GM19238 (cell line): Measurements from ENCODE around the gene HAX1.
"Not testable (repeated sequence)": the region's sequence is repeated elsewhere in the genome, so short reads cannot be mapped to it uniquely, and the experiment has no call there.

ENCODE experiments used
- DNase-seq: peaks from one replicate; pipeline ENCODE4 v3.0.0; 2011; ENCODE audit warnings: low spot score; ENCODE audit not compliant: insufficient read length

Gene HAX1

GRCh38 chr1:154272217-154272998 lies at the start of gene HAX1:
TSS of gene HAX1 (plus strand) at chr1:154272629. CDS start at chr1:154272724, 95 bp downstream.
- peak; percentile 81 for DNase-seq

- no peak for DNase-seq
These were observed 49.5 kb upstream of the HAX1 start for GRCh38 chr1:154222918-154223317.

DNA sequence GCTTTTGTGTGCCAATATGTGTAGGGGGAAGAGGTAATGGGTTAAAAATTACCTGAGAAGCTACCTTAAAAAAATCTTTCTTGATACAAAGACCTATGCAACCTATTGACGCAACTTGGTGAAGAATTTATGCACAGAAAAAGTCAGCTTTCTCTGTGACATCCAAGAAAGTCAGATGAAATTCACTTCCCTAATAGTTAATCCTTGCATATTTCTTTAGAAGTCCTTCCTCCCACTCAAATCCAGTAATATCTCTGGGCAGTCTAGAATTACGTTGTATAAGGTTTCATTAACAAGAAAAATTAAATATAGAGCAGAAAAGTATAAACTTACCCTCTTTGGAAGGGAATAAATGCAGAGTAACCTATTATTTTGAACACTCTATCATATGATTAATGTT lies 48.8 kb upstream of the HAX1 start:
- DNase-seq, result no peak

DNA sequence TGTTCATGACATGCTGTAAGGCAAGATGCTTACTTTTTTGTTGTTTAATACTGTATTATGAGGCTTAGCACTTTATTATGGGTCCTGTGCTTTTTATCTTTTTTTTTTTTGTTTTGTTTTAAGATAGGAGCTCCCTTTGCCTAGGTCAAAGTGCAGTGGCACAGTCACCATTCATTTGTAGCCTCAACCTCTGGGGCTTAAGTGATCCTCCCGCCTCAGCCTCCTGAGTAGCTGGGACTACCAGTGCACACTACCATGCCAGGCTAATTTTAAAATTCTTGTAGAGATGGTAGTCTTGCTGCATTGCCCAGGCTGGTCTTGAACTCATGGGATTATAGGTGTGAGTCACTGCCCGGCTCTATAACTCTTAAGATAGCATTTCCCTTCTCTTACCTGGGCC lies 47.1 kb upstream of the HAX1 start:
- DNase-seq, result no peak

- not testable (repeated sequence) for DNase-seq
These were observed 41.3 kb upstream of the HAX1 start for GRCh38 chr1:154231112-154231511.

GRCh38 chr1:154233127-154233526 lies 39.3 kb upstream of the HAX1 start:
- not testable (repeated sequence) for DNase-seq

GRCh38 chr1:154236855-154237254 lies 35.6 kb upstream of the HAX1 start:
- no peak for DNase-seq

- no peak for DNase-seq
These were observed 35.0 kb upstream of the HAX1 start for GRCh38 chr1:154237435-154237834.

- no peak for DNase-seq
These were observed 34.4 kb upstream of the HAX1 start for GRCh38 chr1:154237880-154238506.

- DNase-seq, result no peak
These were observed 32.9 kb upstream of the HAX1 start for GRCh38 chr1:154239491-154239890.

DNA sequence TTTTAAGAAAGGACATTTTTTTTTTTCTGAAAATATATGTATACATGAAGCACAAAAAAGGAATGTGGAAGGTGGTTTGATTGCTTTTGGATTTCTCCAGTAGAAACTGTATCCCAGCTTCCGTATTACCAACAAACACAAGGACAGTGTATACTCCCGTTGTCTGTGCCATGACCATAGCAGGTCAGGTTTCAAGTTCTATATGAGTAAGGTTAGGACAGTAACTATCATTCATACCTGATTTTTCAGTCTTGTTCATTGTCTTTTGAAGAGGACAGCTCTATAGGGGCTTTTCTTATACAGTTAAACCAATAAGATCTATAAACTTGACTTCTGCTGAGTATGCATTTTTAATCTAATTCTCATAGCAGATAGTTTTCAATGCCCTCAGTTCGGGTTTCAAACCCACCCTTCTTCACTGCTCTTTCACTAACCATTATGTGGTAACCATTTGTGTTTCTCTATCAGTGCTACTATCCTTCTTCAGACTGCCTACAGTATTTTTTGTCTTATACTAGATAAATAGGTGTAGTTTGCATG lies 32.1 kb upstream of the HAX1 start:
- no peak for DNase-seq

- DNase-seq, result no peak
These were observed 30.6 kb upstream of the HAX1 start for GRCh38 chr1:154241703-154242351.

- DNase-seq, result no peak
These were observed 18.8 kb upstream of the HAX1 start for GRCh38 chr1:154253671-154254070.

- no peak for DNase-seq
These were observed 15.7 kb upstream of the HAX1 start for GRCh38 chr1:154256686-154257085.

- DNase-seq, result no peak
These were observed 13.6 kb upstream of the HAX1 start for GRCh38 chr1:154258784-154259183.

DNA sequence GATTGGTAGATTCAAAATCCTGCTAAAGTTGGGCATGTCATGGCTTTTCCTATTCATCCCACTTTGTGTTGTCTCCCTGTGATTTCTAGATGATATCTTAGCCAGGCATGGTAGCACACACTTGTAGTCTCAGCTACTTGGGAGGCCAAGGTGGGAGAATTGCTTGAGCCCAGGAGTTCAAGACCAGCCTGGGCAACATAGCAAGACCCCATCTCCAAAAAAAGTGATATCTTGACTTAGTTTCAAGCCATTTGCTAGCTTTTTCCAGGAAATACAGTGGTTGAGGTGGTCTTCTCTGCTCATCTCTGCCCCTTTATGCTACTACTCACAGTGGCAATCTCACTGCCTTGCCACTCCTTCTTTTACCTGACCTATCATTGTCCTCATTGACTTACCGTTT lies 12.3 kb upstream of the HAX1 start:
- DNase-seq, result no peak

DNA sequence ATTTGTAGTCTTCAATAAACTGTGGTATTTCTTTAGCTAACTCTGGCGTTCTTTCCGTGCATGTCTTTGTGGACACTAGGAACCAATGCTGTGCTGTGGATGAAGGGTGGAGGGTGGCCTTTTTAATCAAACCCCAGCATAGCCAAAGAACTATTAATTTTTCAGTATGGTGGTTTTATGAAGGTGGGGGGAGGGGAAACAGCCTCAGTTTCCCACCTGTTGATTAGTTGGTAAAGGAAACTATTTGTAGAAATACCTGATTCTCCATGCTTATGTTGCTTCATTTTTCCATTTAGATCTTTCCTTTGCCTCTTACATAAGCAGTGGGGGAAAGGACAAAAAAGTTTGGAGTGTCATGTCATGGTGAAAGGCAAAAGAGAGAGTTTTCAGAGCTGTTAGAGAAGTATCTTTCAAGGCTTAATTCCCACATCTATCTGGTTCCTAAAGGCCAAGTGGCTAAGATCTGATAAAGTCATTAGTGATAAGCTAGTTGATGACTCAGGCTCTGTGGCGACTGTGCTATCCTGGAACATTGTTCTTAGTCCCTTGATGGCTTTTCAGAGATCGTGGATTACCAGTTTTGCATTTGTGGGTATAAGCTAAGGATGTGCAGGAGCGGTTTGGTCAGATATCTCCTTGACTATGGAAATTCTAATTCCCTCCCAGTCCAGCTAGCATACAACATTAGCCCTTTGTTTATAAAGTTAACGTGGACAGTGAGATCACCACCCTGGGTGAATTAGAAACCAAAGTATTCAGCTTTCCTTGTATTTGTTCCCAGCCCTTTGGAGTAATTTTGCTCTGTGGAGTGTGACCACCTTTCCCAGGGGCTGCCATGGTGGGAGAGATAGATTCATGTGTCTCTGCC lies 8.7 kb upstream of the HAX1 start:
- DNase-seq, result no peak

- no peak for DNase-seq
These were observed 8.0 kb upstream of the HAX1 start for GRCh38 chr1:154264454-154264853.

- DNase-seq, result no peak
These were observed 6.8 kb upstream of the HAX1 start for GRCh38 chr1:154265586-154265985.

DNA sequence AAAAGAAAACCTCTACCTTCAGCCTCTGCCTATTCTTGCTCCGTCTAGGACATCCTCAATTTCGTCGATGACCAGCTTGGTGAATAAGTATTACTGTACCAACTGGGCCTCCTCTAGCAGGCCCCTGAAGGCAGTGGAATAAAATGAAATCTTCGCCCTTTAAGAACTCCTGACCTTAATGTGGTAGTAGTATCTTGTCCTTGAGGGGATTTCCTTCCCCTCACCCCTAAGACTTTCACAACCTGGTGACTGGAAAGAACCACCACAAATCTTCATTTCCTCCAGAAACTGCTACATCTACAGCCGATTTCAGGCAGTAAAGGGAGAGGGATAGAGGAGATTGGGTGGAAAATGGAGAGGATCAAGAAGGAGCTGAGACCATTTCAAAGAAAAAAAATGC lies 1.6 kb upstream of the HAX1 start:
- no peak for DNase-seq

DNA sequence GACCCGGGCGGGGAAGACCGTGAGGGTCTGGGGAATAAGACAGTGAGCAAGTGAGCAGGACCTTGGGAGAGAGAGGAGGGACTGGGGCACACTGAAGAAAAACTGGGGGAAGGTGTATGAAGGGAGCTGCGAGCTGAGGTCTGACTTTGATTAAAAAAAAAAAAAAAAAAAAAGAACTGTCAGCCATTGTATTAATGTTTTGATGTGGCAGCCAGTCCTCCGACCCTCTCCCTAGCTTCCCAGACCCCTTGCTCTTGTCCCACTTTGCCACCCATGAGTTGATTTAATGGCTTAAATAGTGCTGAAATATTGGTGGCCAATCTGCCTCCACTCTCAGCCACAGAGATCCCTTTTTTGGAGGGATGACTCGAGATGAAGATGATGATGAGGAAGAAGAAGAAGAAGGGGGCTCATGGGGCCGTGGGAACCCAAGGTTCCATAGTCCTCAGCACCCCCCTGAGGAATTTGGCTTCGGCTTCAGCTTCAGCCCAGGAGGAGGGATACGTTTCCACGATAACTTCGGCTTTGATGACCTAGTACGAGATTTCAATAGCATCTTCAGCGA lies 652 bp downstream of the HAX1 start:
- no peak for DNase-seq
